Activated CD8-positive, alpha-beta memory T cell treated with anti-CD3 and anti-CD28 coated beads, Interleukin-2, amount 50 U/mL, for 1 hour (primary cell): ENCODE results near the gene NXPH3.
"Not testable (repeated sequence)": the region's sequence is repeated elsewhere in the genome, so short reads cannot be mapped to it uniquely, and the experiment has no call there.

Experiments
- DNase-seq: peaks from one replicate; pipeline ENCODE4 v3.0.0-alpha.2; 2020; ENCODE audit errors: extremely low read depth

Gene NXPH3

GRCh38 chr17:49575679-49576087, at the start of gene NXPH3:
NXPH3 (plus strand) TSS chr17:49575871; CDS start chr17:49576220, 349 bp downstream.
- no peak for DNase-seq

GRCh38 chr17:49527927-49528651, 47.6 kb upstream of the NXPH3 start:
- DNase-seq: no peak

- DNase-seq: no peak
These were observed 46.7 kb upstream of the NXPH3 start for GRCh38 chr17:49528966-49529365.

GRCh38 chr17:49530118-49530517, 45.6 kb upstream of the NXPH3 start:
- no peak for DNase-seq

- DNase-seq: no peak
These were observed 31.8 kb upstream of the NXPH3 start for GRCh38 chr17:49543860-49544259.

GRCh38 chr17:49545007-49545660, 30.5 kb upstream of the NXPH3 start:
- no peak for DNase-seq

GRCh38 chr17:49545806-49546545, 29.7 kb upstream of the NXPH3 start:
- DNase-seq: no peak

- no peak for DNase-seq
These were observed 28.8 kb upstream of the NXPH3 start for GRCh38 chr17:49546546-49547535.

- no peak for DNase-seq
These were observed 28.1 kb upstream of the NXPH3 start for GRCh38 chr17:49547566-49547965.

- DNase-seq: no peak
These were observed 27.6 kb upstream of the NXPH3 start for GRCh38 chr17:49548051-49548505.

GRCh38 chr17:49548506-49549310, 27.0 kb upstream of the NXPH3 start:
- DNase-seq: no peak

GRCh38 chr17:49549311-49549605, 26.4 kb upstream of the NXPH3 start:
- no peak for DNase-seq

- no peak for DNase-seq
These were observed 25.7 kb upstream of the NXPH3 start for GRCh38 chr17:49549691-49550678.

GRCh38 chr17:49550764-49551163, 24.9 kb upstream of the NXPH3 start:
- DNase-seq: not testable (repeated sequence)

- no peak for DNase-seq
These were observed 24.2 kb upstream of the NXPH3 start for GRCh38 chr17:49551221-49552069.

GRCh38 chr17:49552070-49552751, 23.5 kb upstream of the NXPH3 start:
- DNase-seq: no peak

- no peak for DNase-seq
These were observed 21.9 kb upstream of the NXPH3 start for GRCh38 chr17:49553676-49554335.
